Type B pancreatic cell (in vitro differentiated cells): ENCODE data around the gene PTGDS. TPM values are rescaled to one million over a fixed set of nuclear protein-coding genes. Genes with fewer than 3 reads are reported as not detected.

Experiments
- DNase-seq: peaks from one replicate; pipeline ENCODE4 v3.0.0; 2021; ENCODE audit warnings: mixed read lengths; ENCODE audit not compliant: unreplicated experiment; ENCODE audit errors: extremely low spot score
- H3K27ac Mint-ChIP-seq: 2 replicates; pipeline ENCODE4 v1.8.0; 2021; ENCODE audit warnings: mild to moderate bottlenecking, mixed read lengths
- H3K27me3 Mint-ChIP-seq: 2 replicates; pipeline ENCODE4 v1.8.0; 2021; ENCODE audit warnings: mixed read lengths
- H3K36me3 Mint-ChIP-seq: 2 replicates; pipeline ENCODE4 v1.8.0; 2021; ENCODE audit warnings: mixed read lengths
- H3K4me1 Mint-ChIP-seq: one replicate; pipeline ENCODE4 v1.8.0; 2021; ENCODE audit warnings: mixed read lengths; ENCODE audit not compliant: unreplicated experiment
- H3K4me3 Mint-ChIP-seq: 2 replicates; pipeline ENCODE4 v1.8.0; 2021; ENCODE audit warnings: mild to moderate bottlenecking, mixed read lengths
- H3K9me3 Mint-ChIP-seq: 2 replicates; pipeline ENCODE4 v1.8.0; 2021; ENCODE audit warnings: mixed read lengths
- CTCF ChIP-seq: fragments of 200-600 bp; sonication (generic); conservative IDR thresholded peaks from 2 replicates; pipeline ENCODE4 v1.5.0; 2021; ENCODE audit warnings: antibody characterized with exemption, mild to moderate bottlenecking
- total RNA-seq: library from RNA; stranded (reverse); gene quantifications from 2 replicates; pipeline ENCODE4 v1.2.1, GENCODE V29; 2021; ENCODE audit warnings: low replicate concordance

The PTGDS gene
- total RNA-seq, 1 donor from 2014 or later: 1.7 TPM

DNA sequence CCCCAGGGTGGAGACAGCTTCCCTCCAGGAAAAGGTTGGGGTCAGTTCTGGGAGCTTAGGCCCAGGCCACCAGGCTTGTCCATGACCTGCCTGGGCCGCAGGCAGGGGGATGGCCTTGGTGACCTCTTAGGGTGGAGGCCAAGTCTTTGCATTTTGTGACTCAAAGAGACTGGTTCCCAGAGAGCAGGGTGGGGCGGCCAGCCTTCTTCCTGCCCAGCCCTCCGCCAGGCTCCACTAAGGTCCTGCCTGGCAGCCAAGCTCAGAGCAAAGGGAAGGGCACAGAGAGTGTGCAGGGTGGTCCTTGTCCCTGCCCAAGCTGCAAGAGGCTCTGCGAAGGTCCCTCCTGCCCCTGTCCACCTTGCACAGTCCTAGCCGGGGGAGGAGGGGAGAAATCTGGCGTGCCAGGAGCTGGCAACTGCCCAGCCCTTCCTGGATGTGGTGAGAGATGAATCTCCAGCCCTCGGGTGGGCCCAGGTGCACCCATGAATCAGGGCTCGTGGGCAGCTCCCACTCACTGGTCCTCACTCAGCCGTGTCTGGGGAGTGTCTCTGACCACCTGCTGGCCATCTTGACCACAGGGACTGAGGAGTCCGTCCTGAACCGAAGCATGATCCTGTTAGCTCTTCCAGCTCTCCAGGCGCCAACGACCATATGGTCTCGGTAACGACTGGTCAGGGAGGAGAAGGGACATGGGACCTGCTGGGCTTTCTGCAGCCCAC, 2.3 kb upstream of the PTGDS start:
- Mint-ChIP-seq H3K27ac (no peak overlapping the region), H3K9me3 (no peaks in the 10 kb centered on the region), H3K4me1 (no peaks in the 10 kb centered on the region), H3K4me3 (no peak overlapping the region), H3K27me3 (no peaks in the 10 kb centered on the region), H3K36me3 (no peaks in the 10 kb centered on the region)
- TF ChIP-seq CTCF: no peak
- no peak for DNase-seq

DNA sequence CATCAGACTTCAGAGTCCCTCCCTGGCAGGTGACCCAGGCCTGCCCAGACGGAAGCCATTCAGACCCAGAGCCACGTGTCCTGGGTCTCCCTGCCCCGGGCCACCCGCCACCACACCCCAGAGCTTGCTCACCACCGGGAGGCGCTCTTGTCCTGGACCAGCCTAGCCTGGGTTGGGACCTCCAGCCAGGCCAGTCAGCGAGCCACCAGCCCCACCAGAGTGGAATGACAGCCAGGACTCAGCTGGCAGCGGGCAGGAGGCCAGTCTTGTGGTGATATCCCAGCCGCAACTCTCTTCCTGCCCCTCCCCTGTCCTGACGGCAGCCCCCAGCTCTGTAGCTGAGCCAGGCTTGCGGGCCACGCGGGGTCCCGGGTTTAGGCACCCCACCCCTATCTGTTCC, 1.7 kb upstream of the PTGDS start:
- no peaks in the 10 kb centered on the region for H3K27me3 Mint-ChIP-seq
- no peak for DNase-seq
- H3K27ac Mint-ChIP-seq: no peak overlapping the region
- H3K9me3 Mint-ChIP-seq: no peaks in the 10 kb centered on the region
- no peaks in the 10 kb centered on the region for H3K36me3 Mint-ChIP-seq
- H3K4me1 Mint-ChIP-seq: peaks cover 2% of the 10 kb centered on the region
- no peak overlapping the region for H3K4me3 Mint-ChIP-seq
- peak; percentile 24 for TF ChIP-seq CTCF

GRCh38 chr9:136977649-136978072, 357 bp downstream of the PTGDS start:
- H3K4me1 Mint-ChIP-seq: peaks cover 5% of the 10 kb centered on the region
- no peak for TF ChIP-seq CTCF
- H3K27ac Mint-ChIP-seq: no peak overlapping the region
- H3K27me3 Mint-ChIP-seq: no peaks in the 10 kb centered on the region
- H3K9me3 Mint-ChIP-seq: no peaks in the 10 kb centered on the region
- DNase-seq: no peak
- no peaks in the 10 kb centered on the region for H3K36me3 Mint-ChIP-seq
- H3K4me3 Mint-ChIP-seq: peak overlapping the region; percentile 34

GRCh38 chr9:136978073-136978864, 965 bp downstream of the PTGDS start:
- H3K4me3 Mint-ChIP-seq: no peak overlapping the region
- peaks cover 5% of the 10 kb centered on the region for H3K4me1 Mint-ChIP-seq
- no peaks in the 10 kb centered on the region for H3K9me3 Mint-ChIP-seq
- no peak for TF ChIP-seq CTCF
- no peaks in the 10 kb centered on the region for H3K27me3 Mint-ChIP-seq
- H3K27ac Mint-ChIP-seq: no peak overlapping the region
- no peaks in the 10 kb centered on the region for H3K36me3 Mint-ChIP-seq
- no peak for DNase-seq

DNA sequence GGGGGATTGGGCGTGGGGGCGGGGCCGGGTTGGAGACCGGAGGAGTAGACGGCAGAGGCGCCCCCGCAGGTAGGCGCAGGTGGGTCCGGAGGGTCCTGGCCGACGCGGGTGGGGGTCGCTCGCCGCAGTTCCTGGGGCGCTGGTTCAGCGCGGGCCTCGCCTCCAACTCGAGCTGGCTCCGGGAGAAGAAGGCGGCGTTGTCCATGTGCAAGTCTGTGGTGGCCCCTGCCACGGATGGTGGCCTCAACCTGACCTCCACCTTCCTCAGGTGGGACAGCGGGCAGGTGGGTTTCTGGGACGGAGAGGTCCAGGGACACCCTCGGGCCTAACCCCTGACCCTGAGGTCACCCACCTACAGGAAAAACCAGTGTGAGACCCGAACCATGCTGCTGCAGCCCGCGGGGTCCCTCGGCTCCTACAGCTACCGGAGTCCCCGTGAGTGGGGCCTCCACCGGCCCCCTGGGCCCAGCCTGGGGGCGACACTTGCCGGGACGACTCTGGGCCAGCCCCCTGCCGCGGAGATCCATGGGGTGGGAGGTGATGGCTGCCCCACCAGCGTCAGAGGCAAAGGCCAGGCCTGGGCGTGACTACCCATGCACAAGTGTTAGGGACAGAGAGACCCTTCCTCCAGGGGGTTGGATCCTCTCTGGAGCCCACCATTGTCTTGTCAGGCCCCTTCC, 1.7 kb downstream of the PTGDS start:
- no peak overlapping the region for H3K27ac Mint-ChIP-seq
- H3K36me3 Mint-ChIP-seq: no peaks in the 10 kb centered on the region
- H3K9me3 Mint-ChIP-seq: no peaks in the 10 kb centered on the region
- H3K27me3 Mint-ChIP-seq: peaks cover 3% of the 10 kb centered on the region
- no peak for TF ChIP-seq CTCF
- DNase-seq: no peak
- H3K4me3 Mint-ChIP-seq: no peak overlapping the region
- H3K4me1 Mint-ChIP-seq: peaks cover 5% of the 10 kb centered on the region
